H1 (cell line): ENCODE data around the gene BOLA3. TPM values are rescaled to one million over a fixed set of nuclear protein-coding genes. Genes with fewer than 3 reads are reported as not detected.

Source experiments
- CTCF ChIA-PET: fragments of 300-600 bp; sonication (Branson Sonifier 250); formaldehyde crosslinking; loops from one replicate; lab custom pipeline; 2021; ENCODE audit not compliant: partially characterized antibody; lab: Charles Lee
- POLR2A ChIA-PET: fragments of 300-600 bp; sonication (Branson Sonifier 250); formaldehyde crosslinking; loops from one replicate; lab custom pipeline; 2021; ENCODE audit warnings: inconsistent platforms; ENCODE audit not compliant: partially characterized antibody; lab: Charles Lee
- DNase-seq, 2 experiments: peaks; one replicate each; pipeline versions ENCODE4 v3.0.0 to v3.0.0-alpha.2; 2010 to 2022; ENCODE audit warnings: low spot score in 2 of 2, low read depth in 1 of 2, mixed read lengths in 1 of 2
- FAIRE-seq: peaks from 2 replicates; lab custom pipeline; 2011; peaks lifted over from hg19 to GRCh38; lab: Jason Lieb, UNC
- H2AFZ ChIP-seq: 2 replicates; pipeline ENCODE4 v1.8.1; 2012; ENCODE audit warnings: low read length, inconsistent platforms
- H2AK5ac ChIP-seq: 2 replicates; pipeline ENCODE4 v1.6.1; 2013; ENCODE audit warnings: low read depth, low read length
- H2BK120ac ChIP-seq: replicated peaks from 2 replicates; pipeline ENCODE3; 2013; ENCODE audit warnings: low read depth, low read length, inconsistent platforms
- H2BK12ac ChIP-seq: 2 replicates; pipeline ENCODE4 v1.6.1; 2013; ENCODE audit warnings: low read depth, low read length
- H2BK15ac ChIP-seq: 2 replicates; pipeline ENCODE4 v1.6.1; 2013; ENCODE audit warnings: low read length
- H2BK20ac ChIP-seq: 2 replicates; pipeline ENCODE4 v1.6.1; 2013; ENCODE audit warnings: low read length
- H2BK5ac ChIP-seq: 2 replicates; pipeline ENCODE4 v1.6.1; 2013; ENCODE audit warnings: low read depth, low read length
- H3K14ac ChIP-seq: 2 replicates; pipeline ENCODE4 v1.6.1; 2013; ENCODE audit warnings: inconsistent platforms; ENCODE audit not compliant: insufficient read length
- H3K18ac ChIP-seq: 2 replicates; pipeline ENCODE4 v1.6.1; 2013; ENCODE audit warnings: low read length; ENCODE audit errors: extremely low read depth
- H3K23ac ChIP-seq: 2 replicates; pipeline ENCODE4 v1.6.1; 2013; ENCODE audit warnings: inconsistent platforms; ENCODE audit not compliant: insufficient read length
- H3K23me2 ChIP-seq: 2 replicates; pipeline ENCODE4 v1.6.1; 2013; ENCODE audit warnings: low read depth, low read length
- H3K27ac ChIP-seq: 2 replicates; pipeline ENCODE4 v1.6.1; 2011; ENCODE audit warnings: low read depth, low read length, inconsistent platforms
- H3K27me3 ChIP-seq, 4 experiments: replicated peaks in 1 of 4; 1 replicate in 1 of 4; 2 replicates in 3 of 4; pipeline versions ENCODE4 v1.6.1 to v1.8.1; 2011 to 2013; ENCODE audit warnings: low read length in 3 of 4, mild to moderate bottlenecking in 3 of 4, inconsistent platforms in 2 of 4, mixed read lengths in 2 of 4, moderate library complexity in 1 of 4; ENCODE audit not compliant: control insufficient read depth in 3 of 4, insufficient read depth in 3 of 4; ENCODE audit errors: extremely low read depth in 1 of 4
- H3K36me3 ChIP-seq, 4 experiments: 2 replicates each; pipeline versions ENCODE4 v1.6.1 to v1.8.1; 2011 to 2013; ENCODE audit warnings: mild to moderate bottlenecking in 4 of 4, low read length in 3 of 4, moderate library complexity in 2 of 4, control low read depth in 1 of 4, inconsistent platforms in 1 of 4; ENCODE audit not compliant: insufficient read depth in 4 of 4, control insufficient read depth in 2 of 4
- H3K4ac ChIP-seq: replicated peaks from 2 replicates; pipeline ENCODE3; 2013; ENCODE audit warnings: low read length, low read depth, mixed read lengths, inconsistent platforms; ENCODE audit not compliant: insufficient read length
- H3K4me1 ChIP-seq, 4 experiments: replicated peaks in 1 of 4; 1 replicate in 1 of 4; 2 replicates in 3 of 4; pipeline versions ENCODE4 v1.6.1 to v1.8.1; 2011 to 2013; ENCODE audit warnings: low read length in 3 of 4, inconsistent platforms in 2 of 4, mixed read lengths in 1 of 4; ENCODE audit not compliant: insufficient read depth in 4 of 4, control insufficient read depth in 3 of 4
- H3K4me2 ChIP-seq, 2 experiments: 2 replicates each; pipeline versions ENCODE4 v1.6.1 to v1.8.1; 2011 to 2013; ENCODE audit warnings: low read depth in 2 of 2, low read length in 2 of 2, control low read depth in 1 of 2, inconsistent platforms in 1 of 2, mild to moderate bottlenecking in 1 of 2; ENCODE audit not compliant: insufficient read depth in 1 of 2
- H3K4me3 ChIP-seq, 4 experiments: fragments of 200-600, 300-600 bp in 1 of 4; sonication (generic), shearing (Covaris generic), sonication (Bioruptor Twin) in 1 of 4; 2 replicates each; pipeline versions ENCODE4 v1.5.1 to v1.8.1; 2011 to 2016; ENCODE audit warnings: low read length in 4 of 4, low read depth in 3 of 4, control low read depth in 2 of 4, inconsistent platforms in 2 of 4, mild to moderate bottlenecking in 2 of 4, mixed read lengths in 1 of 4, moderate library complexity in 1 of 4; ENCODE audit not compliant: insufficient read depth in 2 of 4; ENCODE audit errors: extremely low read depth in 1 of 4
- H3K56ac ChIP-seq: replicated peaks from 2 replicates; pipeline ENCODE3; 2013; ENCODE audit warnings: low read depth, mild to moderate bottlenecking, mixed read lengths, low read length, inconsistent platforms; ENCODE audit not compliant: insufficient read length
- H3K79me1 ChIP-seq: 2 replicates; pipeline ENCODE4 v1.6.1; 2013; ENCODE audit warnings: low read depth, low read length, control low read depth
- H3K79me2 ChIP-seq, 2 experiments: 2 replicates each; pipeline versions ENCODE4 v1.6.1 to v1.8.1; 2012 to 2013; ENCODE audit warnings: low read length in 2 of 2, mild to moderate bottlenecking in 2 of 2, inconsistent platforms in 1 of 2; ENCODE audit not compliant: insufficient read depth in 2 of 2, control insufficient read depth in 1 of 2
- H3K9ac ChIP-seq, 4 experiments: replicated peaks in 1 of 4; 1 replicate in 1 of 4; 2 replicates in 3 of 4; pipeline versions ENCODE4 v1.6.1 to v1.8.1; 2011 to 2013; ENCODE audit warnings: low read depth in 3 of 4, low read length in 3 of 4, control low read depth in 2 of 4, mild to moderate bottlenecking in 2 of 4, moderate library complexity in 2 of 4, inconsistent platforms in 1 of 4; ENCODE audit errors: extremely low read depth in 1 of 4
- H3K9me3 ChIP-seq, 2 experiments: 2 replicates each; pipeline versions ENCODE4 v1.6.1 to v1.8.1; 2012 to 2013; ENCODE audit warnings: mild to moderate bottlenecking in 2 of 2, moderate library complexity in 2 of 2, control low read depth in 1 of 2, inconsistent platforms in 1 of 2, low read depth in 1 of 2, low read length in 1 of 2, mixed read lengths in 1 of 2; ENCODE audit not compliant: insufficient read depth in 2 of 2
- H4K20me1 ChIP-seq, 2 experiments: replicated peaks in 1 of 2; 2 replicates each; pipeline versions ENCODE3 to v1.8.1; 2011 to 2013; ENCODE audit warnings: inconsistent platforms in 2 of 2, low read length in 2 of 2, mild to moderate bottlenecking in 1 of 2; ENCODE audit not compliant: insufficient read depth in 2 of 2, control insufficient read depth in 1 of 2
- H4K5ac ChIP-seq: 2 replicates; pipeline ENCODE4 v1.6.1; 2013; ENCODE audit warnings: low read length, low read depth, mixed read lengths, inconsistent platforms; ENCODE audit not compliant: insufficient read length
- H4K8ac ChIP-seq: 2 replicates; pipeline ENCODE4 v1.8.0; 2013; ENCODE audit warnings: mild to moderate bottlenecking, moderate library complexity, low read length, inconsistent platforms; ENCODE audit not compliant: insufficient read depth; ENCODE audit errors: extremely low read depth
- H4K91ac ChIP-seq: replicated peaks from 2 replicates; pipeline ENCODE3; 2013; ENCODE audit warnings: low read length, mixed read lengths, inconsistent platforms; ENCODE audit not compliant: insufficient read length
- ATF2 ChIP-seq: IDR thresholded peaks from 2 replicates; pipeline ENCODE4 v1.6.1; 2012; ENCODE audit warnings: low read length, inconsistent platforms
- CHD1 ChIP-seq: IDR thresholded peaks from 2 replicates; pipeline ENCODE4 v1.6.1; 2012; ENCODE audit warnings: low read depth, low read length, improper control_type of control experiment
- FOSL1 ChIP-seq: IDR thresholded peaks from 2 replicates; pipeline ENCODE4 v1.6.1; 2011; ENCODE audit warnings: mild to moderate bottlenecking, low read depth, low read length, moderate library complexity; ENCODE audit not compliant: insufficient read depth
- MAFK ChIP-seq: IDR thresholded peaks from 2 replicates; pipeline ENCODE4 v1.6.1; 2012; ENCODE audit warnings: low read depth, mild to moderate bottlenecking, improper control_type of control experiment, low read length
- NRF1 ChIP-seq: IDR thresholded peaks from 2 replicates; pipeline ENCODE4 v1.6.1; 2011; ENCODE audit warnings: mild to moderate bottlenecking, low read depth, low read length, improper control_type of control experiment
- RNF2 ChIP-seq: fragments of 200-900, 300-1000 bp; sonication (generic); IDR thresholded peaks from 2 replicates; pipeline ENCODE4 v1.7.1; 2016; ENCODE audit warnings: borderline replicate concordance, low read depth, mild to moderate bottlenecking, antibody characterized with exemption, low read length; ENCODE audit not compliant: poor library complexity, severe bottlenecking; ENCODE audit errors: missing control alignments
- ZNF274 ChIP-seq: IDR thresholded peaks from 2 replicates; pipeline ENCODE4 v1.7.0; 2012; ENCODE audit warnings: low read length, borderline replicate concordance; ENCODE audit errors: extremely low read depth
- WGBS, 2 experiments: shearing (Covaris generic) in 1 of 2; methylation state at CpG; one replicate each; pipeline versions ENCODE4 v1.1.6 to v1.1.7; 2013 to 2015; ENCODE audit warnings: low lambda C conversion rate in 2 of 2, mixed read lengths in 2 of 2, inconsistent platforms in 1 of 2, low coverage in 1 of 2, missing lambda C conversion rate in 1 of 2; ENCODE audit not compliant: insufficient replicate concordance in 2 of 2, insufficient coverage in 1 of 2, insufficient read length in 1 of 2; ENCODE audit errors: extremely low coverage in 1 of 2, missing lambda C conversion rate in 1 of 2; 5-methylcytosine and 5-hydroxymethylcytosine counted together
- polyA plus RNA-seq, 7 experiments: library from polyadenylated mRNA; depleted of rRNA in 3 of 7; stranded (reverse) in 5 of 7; unstranded in 2 of 7; fragments of >200 nt in 5 of 7; fragments of 200-250 nt in 2 of 7; gene quantifications; 1 replicate in 5 of 7; 2 replicates in 1 of 7; 4 replicates in 1 of 7; pipeline versions ENCODE4 v1.2.1 to v1.2.3, GENCODE V29; 2011 to 2013; ENCODE audit warnings: missing spikeins in 2 of 7, mixed read lengths in 2 of 7
- total RNA-seq: library from RNA; stranded (reverse); fragmentation: NEBNext Ultra II Directional; extraction: Animal tissue kit (Norgen Biotek cat#: 25700); gene quantifications from 2 replicates; pipeline ENCODE4 v1.2.1, GENCODE V29; 2021

The BOLA3 gene
- total and polyA plus RNA-seq, 2 of the 8 experiments (the other 6 are each of a cell fraction or from before 2014, with no cell fraction given): 46.1 to 67.3 TPM

- Histone ChIP-seq H3K9me3 (no peaks in the 10 kb centered on the region), H4K91ac (no peak overlapping the region), H2AK5ac (no peak overlapping the region), H2AFZ (0 out of 2 replicates have a peak overlapping the region, but pooled peaks have one; percentile 11), H3K27me3 (no peaks in the 10 kb centered on the region), H3K14ac (no peak overlapping the region), H3K79me1 (no peaks in the 10 kb centered on the region), H2BK12ac (peak overlapping the region; percentile 68; the same call in 1 of the 2 replicates), H3K36me3 (no peaks in the 10 kb centered on the region), H3K18ac (no peak overlapping the region), H2BK15ac (no peak overlapping the region), H3K9ac (no peak overlapping the region), H3K4me1 (peaks cover 3 to 9% (median 5%) of the 10 kb centered on the region in 4 experiments), H2BK120ac (no peak overlapping the region), H3K4ac (no peak overlapping the region), H3K4me3 (no peak overlapping the region), H4K5ac (no peak overlapping the region), H3K27ac (no peak overlapping the region), H3K4me2 (no peak overlapping the region), H2BK5ac (no peak overlapping the region), H3K79me2 (no peaks in the 10 kb centered on the region), H2BK20ac (no peak overlapping the region), H3K23me2 (no peaks in the 10 kb centered on the region), H3K23ac (no peak overlapping the region), H4K20me1 (no peaks in the 10 kb centered on the region), H4K8ac (no peak overlapping the region), H3K56ac (no peak overlapping the region)
- POLR2A ChIA-PET: interaction anchor here (68.3 to 72.1 kb wide), 2 partner anchors 8 to 23 kb away, joined by 2699 read pairs; partner anchors contain the start of genes BOLA3, MOB1A and MTHFD2
- FAIRE-seq: no peak
- CTCF ChIA-PET: interaction anchor here (1.6 kb wide), 1 partner anchor 11 kb away, joined by 3 read pairs; no protein-coding TSS in a partner anchor
- no peak for TF ChIP-seq ATF2
- no peak for TF ChIP-seq FOSL1
- TF ChIP-seq CHD1: no peak
- TF ChIP-seq RNF2: no peak
- no peak for TF ChIP-seq MAFK
- no peak for TF ChIP-seq NRF1
- no peak for TF ChIP-seq ZNF274
- no peak for DNase-seq
- WGBS, 2 experiments: 91% methylated on average over 9 of the region's 9 CpGs; no CpG with 5 or more reads in 1 of the 2 experiments
Observed at GRCh38 chr2:74186038-74186437, 38.3 kb upstream of the BOLA3 start.
